Gastroesophageal sphincter (tissue), 2 donors: ENCODE data around the gene TOX2.

ENCODE experiments used
- POLR2A ChIP-seq, 2 donors: fragments of 450-650 bp; IDR thresholded peaks; one replicate each; pipeline ENCODE4 v1.6.1; 2017; ENCODE audit warnings: antibody characterized with exemption in 2 of 2, mild to moderate bottlenecking in 2 of 2, moderate library complexity in 1 of 2
- POLR2AphosphoS5 ChIP-seq: sonication (generic); formaldehyde crosslinking; IDR thresholded peaks from one replicate; pipeline ENCODE4 v1.6.1; 2017; ENCODE audit warnings: antibody characterized with exemption

GRCh38 chr20:44092551-44093248 lies 178.0 kb downstream of the TOX2 start:
- TF ChIP-seq POLR2A (IDR thresholded peaks at IDR 0.05), result no peak
- no peak for TF ChIP-seq POLR2AphosphoS5
